HepG2 (cell line): ENCODE results near the gene ALDH3B2. TPM values are rescaled to one million over a fixed set of nuclear protein-coding genes. Genes with fewer than 3 reads are reported as not detected.

Experiments
- CCAR2 ChIP-seq: fragments of 200-400 bp; formaldehyde crosslinking; optimal IDR thresholded peaks from 2 replicates; pipeline ENCODE3; 2018; ENCODE audit warnings: low read depth, mild to moderate bottlenecking, low read length, moderate library complexity
- JDP2 ChIP-seq: sonication (generic); formaldehyde crosslinking; IDR thresholded peaks from 2 replicates; pipeline ENCODE4 v1.8.1; 2022; ENCODE audit warnings: missing genetic modification reagents, borderline replicate concordance
- MBD4 ChIP-seq: IDR thresholded peaks from 2 replicates; pipeline ENCODE4 v1.6.1; 2012; ENCODE audit warnings: low read length, inconsistent platforms, borderline replicate concordance
- MTA1 ChIP-seq: sonication (generic); formaldehyde crosslinking; IDR thresholded peaks from 2 replicates; pipeline ENCODE4 v1.4.0; 2020; ENCODE audit warnings: missing genetic modification reagents, mild to moderate bottlenecking, borderline replicate concordance
- MTF1 ChIP-seq: sonication (generic); formaldehyde crosslinking; IDR thresholded peaks from 2 replicates; pipeline ENCODE4 v1.5.0; 2020; ENCODE audit warnings: missing genetic modification reagents
- MXD1 ChIP-seq: sonication (generic); formaldehyde crosslinking; IDR thresholded peaks from 2 replicates; pipeline ENCODE4 v1.4.0; 2020; ENCODE audit warnings: mild to moderate bottlenecking, missing genetic modification reagents
- NFIB ChIP-seq: sonication (generic); formaldehyde crosslinking; IDR thresholded peaks from 2 replicates; pipeline ENCODE4 v1.9.0; 2021; ENCODE audit warnings: missing genetic modification reagents, mild to moderate bottlenecking, borderline replicate concordance
- NFIC ChIP-seq: IDR thresholded peaks from 2 replicates; pipeline ENCODE4 v1.6.1; 2012; ENCODE audit warnings: mild to moderate bottlenecking, low read length, inconsistent platforms
- NKX3-1 ChIP-seq: sonication (generic); formaldehyde crosslinking; IDR thresholded peaks from 2 replicates; pipeline ENCODE4 v1.5.0; 2020; ENCODE audit warnings: missing genetic modification reagents
- NR3C1 ChIP-seq: sonication (generic); formaldehyde crosslinking; IDR thresholded peaks from 2 replicates; pipeline ENCODE4 v1.4.0; 2020; ENCODE audit warnings: missing genetic modification reagents
- SNAPC5 ChIP-seq: sonication (generic); formaldehyde crosslinking; IDR thresholded peaks from 2 replicates; pipeline ENCODE4 v1.8.1; 2023; ENCODE audit warnings: mild to moderate bottlenecking, missing genetic modification reagents, borderline replicate concordance
- TRAFD1 ChIP-seq: sonication (generic); formaldehyde crosslinking; IDR thresholded peaks from 2 replicates; pipeline ENCODE4 v1.5.1; 2020; ENCODE audit warnings: missing genetic modification reagents, mild to moderate bottlenecking, borderline replicate concordance
- ZNF331 ChIP-seq: sonication (generic); formaldehyde crosslinking; IDR thresholded peaks from 2 replicates; pipeline ENCODE4 v1.4.0; 2020; ENCODE audit warnings: missing genetic modification reagents
- ZNF407 ChIP-seq: sonication (generic); formaldehyde crosslinking; IDR thresholded peaks from one replicate; pipeline ENCODE4 v1.5.1; 2020; ENCODE audit warnings: mild to moderate bottlenecking, missing genetic modification reagents; ENCODE audit errors: not compliant biosample characterization
- ZNF580 ChIP-seq: IDR thresholded peaks from 2 replicates; pipeline ENCODE4 v1.6.1; 2016; ENCODE audit warnings: low read depth, borderline replicate concordance
- polyA plus RNA-seq, 8 experiments: library from polyadenylated mRNA; depleted of rRNA in 3 of 8; stranded (reverse) in 7 of 8; unstranded in 1 of 8; fragments of >200 nt; fragmentation: Illumina TruSeq in 4 of 8; extraction: Trizol in 4 of 8; gene quantifications; 2 replicates each; pipeline versions ENCODE4 v1.2.1 to v1.2.3, GENCODE V29; 2011 to 2016; ENCODE audit warnings: low read depth in 4 of 8, missing spikeins in 1 of 8, mixed read lengths in 1 of 8; ENCODE audit not compliant: insufficient read depth in 1 of 8
- total RNA-seq, 5 experiments: library from RNA; depleted of rRNA; stranded (reverse); fragments of >200 nt; fragmentation: Illumina TruSeq; extraction: Trizol; gene quantifications; 2 replicates each; pipeline ENCODE4 v1.2.3, GENCODE V29; 2016; ENCODE audit warnings: low read depth in 1 of 5

Gene ALDH3B2
- total and polyA plus RNA-seq, 2 of the 13 experiments (the other 11 are each of a cell fraction or from before 2014, with no cell fraction given): not detected

DNA sequence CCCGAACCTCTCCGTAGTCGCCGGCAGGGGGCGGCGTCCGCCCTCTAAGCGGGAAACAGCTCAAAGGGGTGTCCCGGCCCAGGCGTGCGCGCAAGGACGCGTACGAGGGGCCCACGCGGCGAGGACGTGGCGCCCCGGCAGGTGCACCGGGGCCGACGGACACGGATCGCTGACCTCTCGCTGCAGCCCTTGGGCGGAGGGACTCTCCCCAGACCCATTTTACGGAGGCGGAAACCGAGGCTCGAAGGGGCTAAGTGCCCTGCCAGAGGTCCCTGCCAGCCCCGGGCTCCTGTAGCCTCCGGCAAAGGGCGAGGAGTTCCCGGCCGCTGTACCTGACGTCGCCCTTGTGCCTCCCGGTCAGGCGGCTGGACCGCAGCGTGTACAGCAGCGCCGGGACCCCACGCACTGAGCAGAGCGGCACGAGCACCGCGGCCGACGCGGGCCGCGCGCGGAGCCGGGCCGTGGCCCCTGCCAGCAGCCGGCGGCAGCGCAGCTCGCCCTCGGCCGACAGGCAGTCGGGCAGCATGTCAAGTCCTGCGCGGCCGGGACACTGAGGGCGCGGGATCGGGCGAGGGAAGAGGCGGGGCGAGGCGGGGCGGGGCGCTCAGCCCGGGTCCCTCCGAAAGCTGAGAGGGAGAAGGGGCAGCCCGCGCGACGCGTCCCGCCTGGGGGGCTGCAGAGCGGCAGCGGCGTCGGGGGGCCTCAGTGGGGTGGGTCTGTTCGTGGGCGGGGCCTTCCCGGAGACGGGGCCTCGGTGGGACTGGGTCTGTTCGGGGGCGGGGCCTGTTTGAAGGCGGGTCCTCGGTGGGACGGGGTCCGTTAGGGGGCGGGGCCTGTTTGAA is 44.8 kb downstream of the ALDH3B2 start, which contains the start of gene NUDT8 (continued):
- TF ChIP-seq MBD4: no peak
- TF ChIP-seq NKX3-1: peak; percentile 65; the same call in 1 of the 2 replicates
- TF ChIP-seq CCAR2: no peak
- 0 out of 2 replicates have a peak, but pooled peaks have one; percentile 72 for TF ChIP-seq MTF1 (CRISPR knock-in tag)
- no peak for TF ChIP-seq NFIB
- no peak for TF ChIP-seq NFIC
- TF ChIP-seq MXD1: peak; percentile 81
- no peak for TF ChIP-seq SNAPC5 (CRISPR knock-in tag)
- no peak for TF ChIP-seq ZNF580 (CRISPR knock-in tag)
- no peak for TF ChIP-seq NR3C1 (CRISPR knock-in tag)
- TF ChIP-seq TRAFD1 (CRISPR knock-in tag): no peak
- no peak for TF ChIP-seq ZNF407 (CRISPR knock-in tag)
- TF ChIP-seq ZNF331: peak; percentile 61
- peak; percentile 43; the same call in 1 of the 2 replicates for TF ChIP-seq MTA1 (CRISPR knock-in tag)
- TF ChIP-seq JDP2: no peak
